HG03280 (cell line): ENCODE results near the gene SRF.

Source experiments
- ATAC-seq: cut with Tn5 transposase; IDR thresholded peaks from one replicate; pipeline ENCODE4 v1.9.1; 2021; ENCODE audit warnings: mild to moderate bottlenecking, moderate library complexity; ENCODE audit not compliant: unreplicated experiment

SRF gene

DNA sequence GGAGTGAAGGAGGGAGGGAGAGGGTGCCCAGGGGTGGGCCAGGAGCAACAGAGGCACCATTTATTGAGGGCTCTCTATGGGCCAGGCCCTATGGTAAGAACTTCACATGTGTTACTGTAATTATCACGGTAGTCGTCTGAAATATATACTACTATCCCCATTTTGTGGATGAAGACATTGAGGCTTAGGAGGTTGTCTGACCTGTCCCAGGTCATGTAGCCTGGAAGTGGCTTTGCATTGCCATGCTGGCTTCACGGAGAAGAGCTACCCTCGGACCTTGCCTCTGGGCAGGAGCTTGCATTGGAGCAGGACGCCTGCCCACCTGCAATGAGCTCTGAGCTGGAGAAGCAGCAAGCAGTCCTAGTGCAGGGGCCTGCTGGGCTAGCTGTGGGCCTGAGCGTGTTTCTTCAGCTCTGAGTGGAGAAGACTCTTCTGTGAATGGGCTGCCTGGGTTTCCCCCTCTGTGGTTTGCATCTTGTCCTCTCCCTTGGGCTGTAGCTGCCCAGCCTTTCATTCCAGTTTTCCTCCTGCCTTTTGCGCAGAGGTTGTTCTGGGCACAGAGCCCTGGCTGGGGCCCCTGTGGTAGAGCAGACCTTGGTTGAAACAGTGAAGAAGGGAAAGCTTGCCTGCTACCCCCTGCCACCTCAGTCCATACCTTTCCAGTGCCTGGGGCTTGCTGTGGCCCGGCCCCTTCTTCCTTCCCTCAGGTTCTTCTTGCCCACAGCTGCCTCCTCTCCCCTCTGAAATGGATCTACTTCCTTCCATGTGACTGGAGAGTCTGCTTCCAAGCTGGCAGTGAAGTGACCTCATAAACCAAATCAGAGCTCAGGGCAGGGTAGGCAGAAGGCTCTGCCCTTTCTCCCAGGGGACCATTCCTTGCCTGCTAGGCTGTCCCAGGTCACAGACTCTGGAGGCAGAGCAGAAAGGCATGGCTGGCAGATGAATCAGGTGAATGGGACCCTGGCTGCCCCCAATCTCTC lies 24.1 kb upstream of the SRF start:
- ATAC-seq: no peak

DNA sequence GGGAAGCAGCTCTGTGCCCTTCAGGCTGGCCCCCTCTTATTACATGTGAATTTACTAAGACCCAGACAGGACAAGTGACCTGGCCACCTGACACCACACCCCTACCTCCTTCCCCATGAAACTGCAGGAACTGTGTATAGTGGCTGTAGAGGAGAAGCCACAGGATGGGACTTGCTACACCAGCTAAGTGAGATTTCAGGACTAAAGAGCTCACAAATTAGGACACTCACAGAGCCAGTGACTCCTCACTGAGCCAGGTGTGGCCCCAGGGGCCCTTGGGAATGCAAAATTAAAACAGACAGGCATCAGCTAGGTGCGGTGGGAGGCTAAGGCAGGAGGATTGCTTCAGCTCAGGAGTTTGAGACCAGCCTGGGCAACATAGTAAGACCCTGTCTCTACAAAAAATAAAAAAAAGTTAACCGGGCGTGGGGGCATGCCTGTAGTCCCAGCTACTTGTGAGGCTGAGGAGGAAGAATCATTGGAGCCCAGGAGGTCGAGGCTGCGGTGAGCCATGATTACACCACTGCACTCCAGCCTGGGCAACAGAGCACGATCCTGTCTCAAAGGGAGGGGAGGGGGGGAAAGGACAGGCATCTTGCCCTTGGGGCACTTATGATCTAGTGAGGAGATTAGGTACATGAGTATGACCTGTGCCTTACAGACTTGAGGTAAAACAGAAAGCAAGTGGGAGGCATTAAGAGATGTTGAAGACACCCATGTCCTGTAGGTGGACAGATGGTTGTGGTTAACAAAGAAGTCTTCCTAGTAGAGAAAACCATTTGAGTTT lies 23.2 kb upstream of the SRF start:
- no peak for ATAC-seq

DNA sequence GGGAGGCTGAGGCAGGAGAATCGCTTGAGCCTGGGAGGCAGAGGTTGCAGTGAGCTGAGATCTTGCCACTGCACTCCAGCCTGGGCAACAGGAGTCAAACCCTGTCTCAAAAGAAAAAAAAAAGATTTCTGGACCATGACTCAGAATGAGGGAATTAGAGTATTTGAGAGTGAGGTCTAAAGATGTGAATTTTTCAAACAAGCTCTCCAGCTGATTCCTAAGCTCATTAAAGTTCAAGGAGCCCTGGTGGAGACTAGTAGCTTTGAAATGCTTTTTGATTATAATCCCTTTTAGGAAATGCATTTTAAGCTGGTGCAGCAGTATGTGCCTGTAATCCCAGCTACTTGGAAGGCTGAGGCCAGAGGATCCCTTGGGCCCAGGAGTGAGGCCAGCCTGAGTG lies 21.8 kb upstream of the SRF start:
- ATAC-seq: no peak

DNA sequence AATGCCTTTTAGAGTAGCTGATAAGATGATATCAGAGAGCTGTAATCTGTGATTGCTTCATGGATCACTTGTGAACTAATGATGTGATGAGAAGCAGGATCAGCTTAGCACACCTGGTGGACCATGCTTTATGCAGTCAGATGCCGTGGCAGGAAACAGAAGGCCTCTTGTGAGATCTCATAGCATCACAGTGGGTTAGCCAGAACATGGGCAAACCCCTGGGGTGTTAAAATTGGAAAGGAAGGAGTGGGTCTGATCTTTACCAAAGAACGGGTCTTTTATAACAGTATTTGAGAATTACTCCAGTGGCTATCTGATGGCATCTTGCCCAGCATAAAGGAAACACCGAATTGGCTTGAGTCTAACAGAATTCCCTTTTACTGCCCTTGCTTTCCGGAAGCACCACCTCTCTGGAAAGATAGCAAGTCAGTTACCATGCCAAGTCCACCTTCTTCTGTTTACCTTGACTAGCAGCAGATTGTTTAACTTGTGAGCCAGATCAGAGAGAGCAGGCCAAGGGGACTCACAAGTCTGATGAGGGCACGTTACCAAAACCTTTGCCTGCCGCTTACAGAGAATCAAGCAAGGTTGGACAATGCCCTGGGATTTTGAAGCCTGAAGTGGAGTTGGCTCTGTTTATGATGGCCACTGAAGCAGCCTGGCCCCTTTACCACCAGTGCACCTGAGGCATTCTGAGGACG lies 20.9 kb upstream of the SRF start:
- ATAC-seq: no peak

DNA sequence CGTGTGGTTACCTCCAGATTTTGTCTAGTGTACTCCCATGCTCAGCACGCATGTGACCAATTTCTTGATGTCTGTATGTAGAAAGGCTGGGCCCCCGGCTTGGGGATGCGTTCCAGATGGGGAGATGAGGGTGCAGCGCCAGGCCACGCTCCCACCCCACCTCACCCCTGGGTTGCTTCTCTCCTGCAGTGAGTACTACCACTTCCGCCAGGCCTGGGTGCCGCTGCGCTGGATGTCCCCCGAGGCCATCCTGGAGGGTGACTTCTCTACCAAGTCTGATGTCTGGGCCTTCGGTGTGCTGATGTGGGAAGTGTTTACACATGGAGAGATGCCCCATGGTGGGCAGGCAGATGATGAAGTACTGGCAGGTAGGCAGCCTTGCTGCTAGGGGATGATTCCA lies 11.5 kb upstream of the SRF start:
- ATAC-seq: no peak

DNA sequence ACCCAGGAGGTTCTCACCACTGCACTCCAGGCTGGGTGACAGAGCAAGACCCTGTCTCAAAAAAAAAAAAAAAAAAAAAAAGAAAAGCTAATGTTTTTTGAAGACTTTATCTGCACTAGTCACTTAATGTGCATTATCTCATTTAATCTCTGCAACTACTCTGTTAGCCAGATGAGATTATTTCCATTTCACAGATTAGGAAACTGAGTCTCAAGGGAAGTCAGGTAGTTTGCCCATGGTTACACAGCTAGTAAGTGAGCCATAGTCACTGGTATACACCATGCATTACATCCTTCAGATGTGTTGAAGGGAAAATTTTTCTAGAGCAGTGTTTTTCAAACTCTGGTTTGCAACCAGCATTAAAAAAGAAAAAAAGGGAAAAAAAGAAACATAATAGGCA lies 7.2 kb upstream of the SRF start:
- no peak for ATAC-seq

DNA sequence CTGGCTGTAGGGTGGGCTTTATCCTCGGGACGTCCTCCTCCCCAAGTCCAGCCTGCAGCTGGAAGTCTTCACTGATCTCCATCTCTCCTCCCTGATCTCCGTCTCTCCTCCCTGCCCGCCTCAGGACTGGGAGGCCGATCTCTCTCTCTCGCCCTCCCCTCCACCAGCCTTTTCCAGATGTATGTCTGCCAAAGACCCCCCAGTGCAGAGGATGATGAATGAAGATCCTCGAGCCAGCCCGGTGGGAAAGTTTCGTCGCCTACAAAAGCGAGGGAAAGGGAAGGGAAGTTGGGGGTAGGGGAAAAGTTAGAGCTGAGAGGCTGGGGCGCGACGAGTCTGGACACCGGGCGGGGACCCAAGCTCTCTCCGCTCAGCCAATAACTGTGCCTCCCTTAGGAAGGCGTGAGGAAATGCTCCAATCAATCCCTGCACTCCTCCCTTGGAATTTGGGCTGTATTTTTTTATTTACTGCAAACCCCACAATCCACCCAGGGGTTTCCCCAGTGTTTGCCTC lies 595 bp upstream of the SRF start:
- ATAC-seq: no peak

DNA sequence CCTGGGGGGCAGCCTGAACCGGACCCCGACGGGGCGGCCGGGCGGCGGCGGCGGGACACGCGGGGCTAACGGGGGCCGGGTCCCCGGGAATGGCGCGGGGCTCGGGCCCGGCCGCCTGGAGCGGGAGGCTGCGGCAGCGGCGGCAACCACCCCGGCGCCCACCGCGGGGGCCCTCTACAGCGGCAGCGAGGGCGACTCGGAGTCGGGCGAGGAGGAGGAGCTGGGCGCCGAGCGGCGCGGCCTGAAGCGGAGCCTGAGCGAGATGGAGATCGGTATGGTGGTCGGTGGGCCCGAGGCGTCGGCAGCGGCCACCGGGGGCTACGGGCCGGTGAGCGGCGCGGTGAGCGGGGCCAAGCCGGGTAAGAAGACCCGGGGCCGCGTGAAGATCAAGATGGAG lies 636 bp downstream of the SRF start:
- peak; percentile 1 for ATAC-seq

DNA sequence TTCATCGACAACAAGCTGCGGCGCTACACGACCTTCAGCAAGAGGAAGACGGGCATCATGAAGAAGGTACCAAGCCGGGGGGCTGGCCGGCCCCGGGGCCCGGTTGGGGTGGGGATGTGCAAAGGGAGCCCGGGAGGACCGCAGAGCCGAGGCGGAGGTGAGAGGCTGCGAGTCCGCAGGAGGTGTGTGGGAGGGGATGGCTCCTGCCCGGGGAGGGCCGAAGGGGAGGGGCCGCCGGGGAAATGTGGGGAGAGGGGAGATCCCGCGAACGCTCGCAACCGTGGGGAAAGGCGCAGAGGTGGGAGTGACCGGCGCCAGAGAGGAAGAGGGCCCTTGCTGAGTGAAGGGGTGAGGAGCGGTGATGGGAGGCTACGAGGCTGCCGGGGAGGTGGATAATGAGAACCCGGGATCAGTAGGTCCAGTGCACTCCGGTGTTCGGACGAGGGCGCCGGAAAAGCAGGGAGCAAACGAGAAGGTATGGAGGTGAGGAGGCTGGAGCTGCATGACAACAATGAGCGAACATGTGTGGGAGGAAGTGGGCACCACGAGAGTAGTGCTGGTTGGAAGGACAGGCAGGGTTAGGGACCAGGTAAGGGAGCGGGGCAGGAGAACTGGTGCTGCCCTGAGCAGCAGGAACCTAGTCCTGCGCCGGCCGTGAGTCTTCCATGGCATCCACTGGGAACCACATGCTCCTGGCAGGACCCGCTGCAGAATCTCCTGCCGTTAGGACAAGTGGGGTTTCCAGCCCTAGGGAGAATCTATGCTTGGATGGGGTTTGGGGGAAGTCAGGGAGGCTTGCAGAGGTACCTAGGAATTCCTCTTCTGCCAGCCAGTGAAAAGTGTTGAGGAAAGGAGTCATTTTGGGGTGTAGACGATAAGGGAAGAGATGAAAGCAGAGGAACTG lies 1.3 kb downstream of the SRF start:
- ATAC-seq: no peak

DNA sequence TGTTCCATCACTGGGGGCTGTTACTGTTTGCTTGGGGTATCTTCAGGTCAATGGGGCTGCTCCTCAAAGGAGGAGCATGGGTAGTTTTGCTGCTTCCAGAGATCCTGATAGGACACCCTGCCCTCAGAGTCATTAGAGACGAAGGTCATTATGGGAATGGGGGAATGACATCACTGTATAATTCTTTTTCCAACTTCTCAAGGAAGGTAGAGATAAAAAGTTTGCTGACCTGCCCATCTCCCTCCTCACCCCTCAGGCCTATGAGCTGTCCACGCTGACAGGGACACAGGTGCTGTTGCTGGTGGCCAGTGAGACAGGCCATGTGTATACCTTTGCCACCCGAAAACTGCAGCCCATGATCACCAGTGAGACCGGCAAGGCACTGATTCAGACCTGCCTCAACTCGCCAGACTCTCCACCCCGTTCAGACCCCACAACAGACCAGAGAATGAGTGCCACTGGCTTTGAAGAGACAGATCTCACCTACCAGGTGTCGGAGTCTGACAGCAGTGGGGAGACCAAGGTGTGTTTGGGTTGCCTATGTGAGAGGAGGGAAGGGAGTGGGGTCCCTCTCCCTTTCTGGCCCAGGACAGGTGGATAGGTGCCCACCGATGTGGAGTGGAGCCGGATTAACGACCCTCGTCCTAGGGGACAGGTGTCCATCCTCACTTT lies 2.7 kb downstream of the SRF start:
- ATAC-seq: no peak

DNA sequence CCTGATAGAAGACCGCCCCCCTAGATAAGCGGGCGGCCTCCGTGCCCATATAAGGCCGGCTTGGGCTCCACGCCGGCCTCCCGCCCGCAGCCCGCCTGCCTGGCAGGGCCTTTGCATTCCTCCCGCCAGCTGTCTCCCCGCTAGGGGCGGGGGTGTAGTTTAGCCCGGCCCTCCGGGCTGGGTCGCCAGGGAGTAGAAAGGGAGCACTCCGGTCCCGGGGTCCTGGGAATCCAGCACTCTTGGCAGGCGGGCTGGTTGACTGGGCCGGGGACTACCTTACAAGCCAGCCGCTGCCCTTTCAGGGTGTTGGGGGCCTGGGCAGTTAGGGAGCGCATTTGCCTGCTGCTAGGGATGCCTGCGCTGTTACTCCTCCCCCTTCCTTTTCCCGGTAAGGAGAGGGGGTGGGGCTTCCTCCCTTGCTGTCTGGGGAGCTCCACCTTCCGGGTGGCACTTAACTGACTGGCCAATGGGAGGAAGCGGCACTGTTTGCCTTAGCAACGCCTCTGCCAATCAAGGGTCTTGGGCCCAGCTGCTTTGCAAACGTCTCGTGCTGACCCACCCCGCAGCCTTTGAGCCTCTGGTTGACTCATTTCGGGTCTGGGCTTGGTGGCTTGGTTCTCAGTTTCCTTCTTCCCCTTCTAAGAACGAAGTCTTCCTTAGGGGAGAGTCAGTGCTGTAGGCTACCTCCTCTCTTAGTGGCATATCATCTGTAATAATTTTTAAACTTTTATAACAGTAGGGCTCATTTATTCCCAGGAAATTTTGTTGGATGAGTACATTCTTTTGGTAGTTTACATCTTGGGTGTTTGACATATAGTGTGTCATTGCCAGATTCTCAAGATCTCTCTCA lies 3.4 kb downstream of the SRF start:
- ATAC-seq: peak; percentile 63

DNA sequence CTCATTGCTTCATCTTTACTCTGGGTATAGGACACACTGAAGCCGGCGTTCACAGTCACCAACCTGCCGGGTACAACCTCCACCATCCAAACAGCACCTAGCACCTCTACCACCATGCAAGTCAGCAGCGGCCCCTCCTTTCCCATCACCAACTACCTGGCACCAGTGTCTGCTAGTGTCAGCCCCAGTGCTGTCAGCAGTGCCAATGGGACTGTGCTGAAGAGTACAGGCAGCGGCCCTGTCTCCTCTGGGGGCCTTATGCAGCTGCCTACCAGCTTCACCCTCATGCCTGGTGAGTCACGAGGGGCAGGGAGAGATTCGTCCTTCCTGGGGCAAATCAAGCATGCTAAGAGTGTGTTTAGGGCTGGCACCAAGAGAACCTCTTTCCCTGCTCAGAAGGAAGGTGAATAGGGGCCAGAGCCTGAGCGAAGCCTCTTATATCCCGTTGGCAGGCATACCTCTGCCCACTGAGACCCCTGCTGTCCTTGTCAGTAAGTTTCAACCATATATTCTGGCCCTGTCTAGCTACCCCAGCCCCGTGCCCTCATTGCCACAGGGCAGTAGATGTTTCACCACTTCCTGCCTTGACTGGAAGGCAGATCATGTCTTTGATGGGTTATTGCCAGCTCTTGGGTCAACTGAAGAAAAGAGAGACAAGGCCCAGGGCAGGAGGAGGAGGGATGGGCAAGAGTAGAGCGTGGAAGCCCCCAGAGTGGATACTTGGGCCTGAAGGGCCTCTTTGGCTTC lies 4.8 kb downstream of the SRF start:
- ATAC-seq: no peak

DNA sequence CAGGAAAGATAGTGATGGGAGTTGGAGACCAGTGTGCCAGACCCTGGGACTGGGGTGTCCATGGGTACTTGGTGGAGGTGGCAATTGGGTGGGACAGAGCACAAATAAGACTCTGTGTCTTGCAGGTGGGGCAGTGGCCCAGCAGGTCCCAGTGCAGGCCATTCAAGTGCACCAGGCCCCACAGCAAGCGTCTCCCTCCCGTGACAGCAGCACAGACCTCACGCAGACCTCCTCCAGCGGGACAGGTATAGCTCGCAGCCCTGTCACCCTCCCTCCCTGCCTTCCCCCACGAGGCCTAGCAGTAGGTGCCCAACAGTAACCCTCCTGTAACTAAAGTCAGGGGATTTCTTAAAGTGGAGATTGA lies 5.3 kb downstream of the SRF start:
- ATAC-seq: no peak

DNA sequence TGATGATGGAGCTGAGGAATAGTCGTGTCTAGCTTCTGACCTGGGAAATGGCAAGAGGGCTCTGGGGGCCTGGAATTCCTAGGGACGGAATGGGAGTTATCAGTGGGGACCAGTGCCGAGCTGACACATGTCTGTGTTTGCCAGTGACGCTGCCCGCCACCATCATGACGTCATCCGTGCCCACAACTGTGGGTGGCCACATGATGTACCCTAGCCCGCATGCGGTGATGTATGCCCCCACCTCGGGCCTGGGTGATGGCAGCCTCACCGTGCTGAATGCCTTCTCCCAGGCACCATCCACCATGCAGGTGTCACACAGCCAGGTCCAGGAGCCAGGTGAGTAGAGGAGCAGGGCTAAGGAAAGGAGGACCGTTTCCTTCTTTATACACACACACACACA lies 7.1 kb downstream of the SRF start:
- ATAC-seq: no peak

DNA sequence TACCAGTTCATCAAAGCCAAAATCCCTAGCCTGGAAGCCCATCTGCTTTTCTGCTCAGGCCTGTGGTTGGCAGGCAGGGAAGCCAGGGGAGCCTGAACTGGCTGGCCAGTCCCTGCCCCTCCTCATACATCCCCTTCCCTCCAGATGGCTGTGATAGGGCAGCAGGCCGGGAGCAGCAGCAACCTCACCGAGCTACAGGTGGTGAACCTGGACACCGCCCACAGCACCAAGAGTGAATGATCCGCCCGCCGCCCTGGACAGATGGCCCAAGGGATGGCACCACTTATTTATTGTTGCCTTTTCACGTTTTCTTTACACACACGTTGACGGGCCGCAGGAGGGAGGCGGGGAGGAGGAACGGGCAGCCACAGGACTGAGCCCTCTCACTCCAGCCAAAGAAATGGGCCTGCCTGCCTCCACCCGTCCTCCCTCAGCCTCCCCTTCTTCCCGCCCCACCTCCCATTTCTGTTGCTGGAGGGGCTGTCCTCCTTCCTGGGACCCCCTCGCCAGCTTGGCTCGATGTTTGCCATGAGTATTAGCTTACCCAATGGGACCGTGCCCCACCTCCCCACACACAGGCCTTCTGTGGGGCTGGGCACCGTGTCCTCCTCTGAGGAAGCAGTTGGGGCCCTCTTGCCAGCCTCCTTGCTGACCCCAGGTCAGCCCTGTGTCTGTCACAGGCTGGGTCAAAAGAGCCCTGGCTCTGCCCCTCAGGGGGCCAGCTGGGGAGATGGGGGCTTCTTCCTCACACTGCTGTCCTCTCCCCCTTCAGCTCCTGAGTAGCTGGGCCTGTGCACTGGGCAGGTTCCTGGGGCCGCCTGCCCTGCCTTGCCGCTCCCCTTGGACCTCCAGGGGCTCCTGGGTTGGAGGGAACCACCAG lies 8.1 kb downstream of the SRF start:
- ATAC-seq: no peak

DNA sequence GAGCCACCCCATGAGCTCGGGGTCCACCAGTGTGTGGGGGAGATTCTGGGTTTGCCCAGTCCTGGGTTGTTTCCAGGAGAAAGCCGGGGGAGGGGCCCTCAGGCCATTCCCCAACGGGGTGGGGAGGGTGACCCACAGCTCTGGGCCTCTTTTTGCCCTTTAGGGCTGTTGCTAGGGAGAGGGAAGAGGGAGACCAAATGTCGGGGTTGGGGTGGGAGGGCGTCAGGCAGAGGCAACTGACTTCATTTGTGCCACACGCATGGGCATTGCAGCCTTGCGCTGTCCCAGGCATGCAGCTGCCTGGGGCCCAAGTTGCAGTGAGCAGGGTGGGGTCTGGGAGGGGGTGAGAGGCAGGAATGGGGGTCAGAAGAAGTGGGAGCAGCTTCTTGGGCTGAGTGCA lies 9.0 kb downstream of the SRF start:
- ATAC-seq: no peak

DNA sequence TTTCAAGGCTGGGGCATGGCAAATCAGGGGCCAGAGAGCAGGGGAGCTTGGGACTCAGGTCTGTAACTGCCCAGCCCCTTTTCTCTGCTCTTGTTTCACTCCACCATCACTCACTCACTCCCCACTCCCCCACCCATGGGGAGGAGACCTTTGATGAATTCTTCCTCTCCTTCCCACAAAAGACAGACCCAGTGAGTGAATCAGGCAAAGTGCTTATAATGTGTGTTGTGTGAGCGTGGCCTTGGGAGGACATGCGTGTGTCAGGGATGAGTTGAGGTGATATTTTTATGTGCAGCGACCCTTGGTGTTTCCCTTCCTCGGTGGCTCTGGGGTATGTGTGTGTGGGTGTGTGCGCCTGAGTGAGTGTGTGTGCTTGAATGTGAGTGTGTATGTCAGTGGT lies 9.9 kb downstream of the SRF start:
- no peak for ATAC-seq
